ENCODE data around the gene ERC2.

GRCh38 chr3:56207922-56208321, 260.3 kb downstream of the ERC2 start:
- TF ChIP-seq CTCF (conservative IDR thresholded peaks at IDR 0.05 in 1 of 2, IDR thresholded peaks at IDR 0.05 in 1 of 2; ENCODE audit: extremely low read depth in 1 of 2, insufficient read depth in 1 of 2, low read depth in 1 of 2, low read length in 2 of 2) (no peak), EZH2 (IDR thresholded peaks at IDR 0.05; ENCODE audit: borderline replicate concordance, low read length) (no peak)

Measured in mammary epithelial cell (primary cell).